Hippocampal formation (tissue), 2 donors: ENCODE results near the gene PCNX3.
"Not testable (repeated sequence)": the region's sequence is repeated elsewhere in the genome, so short reads cannot be mapped to it uniquely, and the experiment has no call there.

Experiments
- DNase-seq, 2 donors: peaks; one replicate each; lab custom pipeline; 2025; lab: John Stamatoyannopoulos, UW

The PCNX3 gene

GRCh38 chr11:65654375-65655349 is 39.1 kb downstream of the PCNX3 start:
- DNase-seq, result no peak

- no peak for DNase-seq
These were observed 40.2 kb downstream of the PCNX3 start for GRCh38 chr11:65655570-65656332.

- no peak for DNase-seq
These were observed 41.9 kb downstream of the PCNX3 start for GRCh38 chr11:65657426-65657825.

- no peak for DNase-seq
These were observed 42.8 kb downstream of the PCNX3 start for GRCh38 chr11:65658174-65659021.

GRCh38 chr11:65660038-65660437 is 44.5 kb downstream of the PCNX3 start:
- DNase-seq, result no peak

- not testable (repeated sequence) for DNase-seq
These were observed 45.3 kb downstream of the PCNX3 start for GRCh38 chr11:65660908-65661307.

- no peak for DNase-seq
These were observed 46.1 kb downstream of the PCNX3 start for GRCh38 chr11:65661599-65662246.

- no peak for DNase-seq
These were observed 46.7 kb downstream of the PCNX3 start for GRCh38 chr11:65662247-65662798.

GRCh38 chr11:65662799-65663638 is 47.4 kb downstream of the PCNX3 start, which contains the start of gene RELA:
Gene RELA (minus strand): TSS chr11:65662916. CDS start chr11:65662832, 84 bp downstream.
- peak; percentile 92 to 96 for DNase-seq

- peak; percentile 29 to 62 for DNase-seq
These were observed 48.1 kb downstream of the PCNX3 start for GRCh38 chr11:65663639-65664200.

GRCh38 chr11:65672180-65672860 is 56.7 kb downstream of the PCNX3 start:
- no peak for DNase-seq

GRCh38 chr11:65672982-65673381 is 57.4 kb downstream of the PCNX3 start:
- no peak for DNase-seq

- DNase-seq, result no peak
These were observed 64.7 kb downstream of the PCNX3 start for GRCh38 chr11:65680192-65680743.

GRCh38 chr11:65683480-65683879 is 67.9 kb downstream of the PCNX3 start:
- DNase-seq, result not testable (repeated sequence)

GRCh38 chr11:65685981-65686380 is 70.4 kb downstream of the PCNX3 start:
- DNase-seq, result no peak
